T-helper 2 cell treated with Interferon-gamma antibody and Interleukin-4, amounts not matched to agents 5 μg/mL and 100 μg/mL, for 36 hours (primary cell): ENCODE results near the gene RAB38.
A peak's percentile ranks its signal among the peaks of the same experiment; 100 is the strongest.

Experiments used
- DNase-seq: peaks from one replicate; pipeline ENCODE4 v3.0.0; 2021; ENCODE audit warnings: low spot score
- H3K27ac Mint-ChIP-seq: one replicate; pipeline ENCODE4 v1.8.0; 2021; ENCODE audit warnings: mild to moderate bottlenecking, mixed read lengths
- H3K27me3 Mint-ChIP-seq: one replicate; pipeline ENCODE4 v1.8.0; 2021; ENCODE audit warnings: low read depth, mixed read lengths
- H3K36me3 Mint-ChIP-seq: one replicate; pipeline ENCODE4 v1.8.0; 2021; ENCODE audit warnings: low read depth, mixed read lengths
- H3K4me1 Mint-ChIP-seq: one replicate; pipeline ENCODE4 v1.8.0; 2021; ENCODE audit warnings: low read depth, mixed read lengths
- H3K4me3 Mint-ChIP-seq: one replicate; pipeline ENCODE4 v1.8.0; 2022; ENCODE audit warnings: mild to moderate bottlenecking, moderate library complexity, mixed read lengths
- H3K9me3 Mint-ChIP-seq: one replicate; pipeline ENCODE4 v1.8.0; 2021; ENCODE audit warnings: mixed read lengths

Gene RAB38

GRCh38 chr11:88105526-88105925, 69.7 kb downstream of the RAB38 start:
- no peaks in the 10 kb centered on the region for H3K4me1 Mint-ChIP-seq
- H3K36me3 Mint-ChIP-seq = no peaks in the 10 kb centered on the region
- H3K9me3 Mint-ChIP-seq = no peaks in the 10 kb centered on the region
- H3K27ac Mint-ChIP-seq = no peak overlapping the region
- H3K4me3 Mint-ChIP-seq = no peak overlapping the region
- H3K27me3 Mint-ChIP-seq = peaks cover 4% of the 10 kb centered on the region
- no peak for DNase-seq

GRCh38 chr11:88104408-88104807, 70.8 kb downstream of the RAB38 start:
- Mint-ChIP-seq H3K4me3 (no peak overlapping the region), H3K27ac (no peak overlapping the region), H3K36me3 (no peaks in the 10 kb centered on the region), H3K9me3 (no peaks in the 10 kb centered on the region), H3K4me1 (no peaks in the 10 kb centered on the region), H3K27me3 (peaks cover 8% of the 10 kb centered on the region)
- DNase-seq = no peak

GRCh38 chr11:88103337-88104206, 71.7 kb downstream of the RAB38 start:
- no peaks in the 10 kb centered on the region for H3K9me3 Mint-ChIP-seq
- no peaks in the 10 kb centered on the region for H3K4me1 Mint-ChIP-seq
- DNase-seq = peak; percentile 18
- H3K4me3 Mint-ChIP-seq = no peak overlapping the region
- H3K27ac Mint-ChIP-seq = no peak overlapping the region
- no peaks in the 10 kb centered on the region for H3K36me3 Mint-ChIP-seq
- H3K27me3 Mint-ChIP-seq = peaks cover 8% of the 10 kb centered on the region

- Mint-ChIP-seq H3K9me3 (no peaks in the 10 kb centered on the region), H3K27ac (no peak overlapping the region), H3K36me3 (no peaks in the 10 kb centered on the region), H3K27me3 (peaks cover 8% of the 10 kb centered on the region), H3K4me1 (no peaks in the 10 kb centered on the region), H3K4me3 (no peak overlapping the region)
- no peak for DNase-seq
Observed at GRCh38 chr11:88102598-88102934, 72.7 kb downstream of the RAB38 start.

GRCh38 chr11:88101881-88102597, 73.2 kb downstream of the RAB38 start:
- H3K27me3 Mint-ChIP-seq = peaks cover 8% of the 10 kb centered on the region
- H3K4me1 Mint-ChIP-seq = no peaks in the 10 kb centered on the region
- no peaks in the 10 kb centered on the region for H3K36me3 Mint-ChIP-seq
- H3K9me3 Mint-ChIP-seq = no peaks in the 10 kb centered on the region
- DNase-seq = no peak
- no peak overlapping the region for H3K27ac Mint-ChIP-seq
- no peak overlapping the region for H3K4me3 Mint-ChIP-seq

GRCh38 chr11:88100151-88100550, 75.1 kb downstream of the RAB38 start:
- DNase-seq = no peak
- H3K4me3 Mint-ChIP-seq = no peak overlapping the region
- no peaks in the 10 kb centered on the region for H3K9me3 Mint-ChIP-seq
- H3K27ac Mint-ChIP-seq = no peak overlapping the region
- no peaks in the 10 kb centered on the region for H3K4me1 Mint-ChIP-seq
- peaks cover 5% of the 10 kb centered on the region for H3K27me3 Mint-ChIP-seq
- H3K36me3 Mint-ChIP-seq = no peaks in the 10 kb centered on the region

GRCh38 chr11:88098289-88098688, 77.0 kb downstream of the RAB38 start:
- no peak for DNase-seq
- no peaks in the 10 kb centered on the region for H3K9me3 Mint-ChIP-seq
- no peaks in the 10 kb centered on the region for H3K36me3 Mint-ChIP-seq
- H3K27ac Mint-ChIP-seq = no peak overlapping the region
- H3K27me3 Mint-ChIP-seq = peaks cover 5% of the 10 kb centered on the region
- H3K4me3 Mint-ChIP-seq = no peak overlapping the region
- no peaks in the 10 kb centered on the region for H3K4me1 Mint-ChIP-seq

- Mint-ChIP-seq H3K36me3 (no peaks in the 10 kb centered on the region), H3K27ac (no peak overlapping the region), H3K9me3 (no peaks in the 10 kb centered on the region), H3K27me3 (no peaks in the 10 kb centered on the region), H3K4me3 (no peak overlapping the region), H3K4me1 (no peaks in the 10 kb centered on the region)
- no peak for DNase-seq
Observed at GRCh38 chr11:88089134-88089533, 86.1 kb downstream of the RAB38 start.

GRCh38 chr11:88087337-88087736, 87.9 kb downstream of the RAB38 start:
- Mint-ChIP-seq H3K27ac (no peak overlapping the region), H3K36me3 (no peaks in the 10 kb centered on the region), H3K9me3 (no peaks in the 10 kb centered on the region), H3K4me3 (no peak overlapping the region), H3K4me1 (no peaks in the 10 kb centered on the region), H3K27me3 (no peaks in the 10 kb centered on the region)
- no peak for DNase-seq

- H3K9me3 Mint-ChIP-seq = no peaks in the 10 kb centered on the region
- DNase-seq = no peak
- H3K27ac Mint-ChIP-seq = no peak overlapping the region
- no peaks in the 10 kb centered on the region for H3K36me3 Mint-ChIP-seq
- H3K4me3 Mint-ChIP-seq = no peak overlapping the region
- H3K27me3 Mint-ChIP-seq = no peaks in the 10 kb centered on the region
- H3K4me1 Mint-ChIP-seq = no peaks in the 10 kb centered on the region
Observed at GRCh38 chr11:88086297-88086696, 88.9 kb downstream of the RAB38 start.

- Mint-ChIP-seq H3K4me1 (no peaks in the 10 kb centered on the region), H3K27ac (no peak overlapping the region), H3K4me3 (no peak overlapping the region), H3K9me3 (no peaks in the 10 kb centered on the region), H3K36me3 (no peaks in the 10 kb centered on the region), H3K27me3 (peaks cover 2% of the 10 kb centered on the region)
- no peak for DNase-seq
Observed at GRCh38 chr11:88070437-88070836, 104.8 kb downstream of the RAB38 start.

- Mint-ChIP-seq H3K4me3 (no peak overlapping the region), H3K9me3 (no peaks in the 10 kb centered on the region), H3K27ac (no peak overlapping the region), H3K4me1 (no peaks in the 10 kb centered on the region), H3K27me3 (no peaks in the 10 kb centered on the region), H3K36me3 (no peaks in the 10 kb centered on the region)
- DNase-seq = no peak
Observed at GRCh38 chr11:88068848-88069554, 106.2 kb downstream of the RAB38 start.

- Mint-ChIP-seq H3K9me3 (no peaks in the 10 kb centered on the region), H3K36me3 (no peaks in the 10 kb centered on the region), H3K27me3 (peaks cover 2% of the 10 kb centered on the region), H3K4me3 (no peak overlapping the region), H3K4me1 (no peaks in the 10 kb centered on the region), H3K27ac (no peak overlapping the region)
- DNase-seq = no peak
Observed at GRCh38 chr11:88066090-88066489, 109.2 kb downstream of the RAB38 start.

- Mint-ChIP-seq H3K27ac (no peak overlapping the region), H3K9me3 (no peaks in the 10 kb centered on the region), H3K36me3 (no peaks in the 10 kb centered on the region), H3K27me3 (peaks cover 4% of the 10 kb centered on the region), H3K4me3 (no peak overlapping the region), H3K4me1 (no peaks in the 10 kb centered on the region)
- DNase-seq = no peak
Observed at GRCh38 chr11:88064097-88064705, 111.0 kb downstream of the RAB38 start.
